ENCODE results near the gene USP34. TPM values are rescaled to one million over a fixed set of nuclear protein-coding genes. Genes with fewer than 3 reads are reported as not detected.

The USP34 gene
- total and polyA plus RNA-seq, 2 of the 4 experiments (the other 2 are of a cell fraction), result 34.7 to 128 TPM

- dilution Hi-C loops (cut with HindIII; ENCODE audit: low sequenced_read_pairs, unreplicated experiment) (no loop called here), in situ Hi-C loops (cut with MboI; ENCODE audit: low sequenced_read_pairs) (no loop called here), intact Hi-C loops (cut with micrococcal nuclease) (no loop called here)
- Histone ChIP-seq H3K4me3 (ENCODE audit: insufficient read depth, low read depth, low read length) (no peak overlapping the region), H3K27me3 (ENCODE audit: control insufficient read depth, insufficient read depth, low read length) (no peaks in the 10 kb centered on the region), H3K9me3 (ENCODE audit: control insufficient read depth, insufficient read depth, low read length) (no peaks in the 10 kb centered on the region), H3K14ac (replicated peaks; ENCODE audit: low read depth, low read length) (no peak overlapping the region), H3K79me1 (ENCODE audit: low read depth in 1 of 2, low read length in 2 of 2) (peaks cover 4 to 71% of the 10 kb centered on the region in 2 experiments; a peak in 3 of 4 replicates), H4K8ac (ENCODE audit: low read depth in 2 of 2, low read length in 2 of 2) (no peak overlapping the region), H3K56ac (ENCODE audit: extremely low read depth, insufficient read depth, low read length) (no peak overlapping the region), H2BK15ac (ENCODE audit: low read depth, low read length) (no peak overlapping the region), H3K4me1 (ENCODE audit: control insufficient read depth, insufficient read depth, low read length) (peaks cover 8% of the 10 kb centered on the region), H4K20me1 (ENCODE audit: insufficient read depth, low read length) (peaks cover 91% of the 10 kb centered on the region), H2BK120ac (ENCODE audit: low read depth, low read length) (no peak overlapping the region), H3K4ac (ENCODE audit: low read depth, low read length) (no peak overlapping the region), H3K36me3 (ENCODE audit: control insufficient read depth, insufficient read depth, low read length) (peaks cover 1% of the 10 kb centered on the region; the same call in 1 of the 2 replicates), H3K9ac (ENCODE audit: low read depth, low read length) (no peak overlapping the region), H2AK5ac (ENCODE audit: low read depth, low read length) (no peak overlapping the region), H2AK9ac (replicated peaks; ENCODE audit: low read depth, low read length, poor library complexity) (no peak overlapping the region), H3K9me1 (ENCODE audit: insufficient read depth, low read length) (peaks cover 35% of the 10 kb centered on the region), H3K23ac (ENCODE audit: low read depth, low read length) (no peak overlapping the region), H3K27ac (ENCODE audit: insufficient read depth, low read length) (no peak overlapping the region), H4K91ac (ENCODE audit: insufficient read depth, low read depth, low read length) (no peak overlapping the region), H3K4me2 (ENCODE audit: low read depth, low read length) (0 out of 2 replicates have a peak overlapping the region, but pooled peaks have one; percentile 35), H3K18ac (ENCODE audit: low read depth, low read length) (no peak overlapping the region), H2AFZ (replicated peaks; ENCODE audit: low read length, poor library complexity) (no peak overlapping the region), H4K5ac (ENCODE audit: low read depth, low read length) (no peak overlapping the region), H2BK20ac (ENCODE audit: low read depth, low read length) (no peak overlapping the region), H2BK5ac (ENCODE audit: low read depth, low read length, poor library complexity, severe bottlenecking) (no peak overlapping the region)
- no TSS peak for BruUV-seq (replicated peaks)
- TF ChIP-seq MAZ (IDR thresholded peaks at IDR 0.05; ENCODE audit: borderline replicate concordance, low read depth, low read length), result no peak
- TF ChIP-seq ELK1 (IDR thresholded peaks at IDR 0.05; ENCODE audit: borderline replicate concordance, low read depth, low read length), result no peak
- TF ChIP-seq SMC3 (IDR thresholded peaks at IDR 0.05; ENCODE audit: low read depth, low read length), result no peak
- no peak for TF ChIP-seq CTCF (conservative IDR thresholded peaks at IDR 0.05; ENCODE audit: low read depth, low read length)
- TF ChIP-seq CEBPB (IDR thresholded peaks at IDR 0.05; ENCODE audit: low read depth, low read length), result no peak
- TF ChIP-seq BHLHE40 (IDR thresholded peaks at IDR 0.05; ENCODE audit: low read depth, low read length), result no peak
- TF ChIP-seq MAFK (IDR thresholded peaks at IDR 0.05; ENCODE audit: low read depth, low read length), result no peak
- no peak for TF ChIP-seq CHD1 (IDR thresholded peaks at IDR 0.05; ENCODE audit: low read depth, low read length)
- no peak for TF ChIP-seq USF2 (IDR thresholded peaks at IDR 0.05; ENCODE audit: low read depth, low read length)
- no peak for TF ChIP-seq NFE2L2 (IDR thresholded peaks at IDR 0.05; ENCODE audit: low read depth, low read length)
- TF ChIP-seq RAD21 (IDR thresholded peaks at IDR 0.05; ENCODE audit: low read length), result no peak
- TF ChIP-seq RCOR1 (IDR thresholded peaks at IDR 0.05; ENCODE audit: insufficient replicate concordance, low read length), result no peak
- TF ChIP-seq RFX5 (IDR thresholded peaks at IDR 0.05; ENCODE audit: low read depth, low read length), result no peak
- DNase-seq (no peak), ATAC-seq (ENCODE audit: low read depth) (no peak; the same call in 1 of the 2 replicates)
- no CpG with 5 or more reads among the region's 2 CpGs for WGBS, 2 experiments (ENCODE audit: extremely low coverage in 2 of 2, insufficient read length in 1 of 2)
- POLR2A ChIA-PET (ENCODE audit: unreplicated experiment), result no interaction called here
- CTCF ChIA-PET, result no interaction called here
Measured at GRCh38 chr2:61436092-61436491, 34.8 kb downstream of the USP34 start.

Measured in IMR-90 (cell line).